Stimulated activated CD8-positive, alpha-beta memory T cell treated with anti-CD3 and anti-CD28 coated beads, Interleukin-7, amount 100 ng/mL, for 1 hour (primary cell): ENCODE measurements around the gene RAB11A.
A peak's percentile ranks its signal among the peaks of the same experiment; 100 is the strongest.

Experiments used
- DNase-seq, 2 donors: peaks; one replicate each; pipeline ENCODE4 v3.0.0-alpha.2; 2020; ENCODE audit warnings: low read depth in 2 of 2

The RAB11A gene

GRCh38 chr15:65869126-65869953 is at the start of gene RAB11A:
TSS of gene RAB11A (plus strand) at chr15:65869491. CDS start at chr15:65869586, 95 bp downstream.
- peak; percentile 86 to 90 for DNase-seq

GRCh38 chr15:65819563-65819960 is 49.7 kb upstream of the RAB11A start:
- no peak for DNase-seq

- no peak for DNase-seq
Observed at GRCh38 chr15:65821070-65821469, 48.2 kb upstream of the RAB11A start.

GRCh38 chr15:65822316-65822715 is 47.0 kb upstream of the RAB11A start:
- no peak for DNase-seq

- no peak for DNase-seq
Observed at GRCh38 chr15:65824031-65824743, 45.1 kb upstream of the RAB11A start.

- DNase-seq: no peak
Observed at GRCh38 chr15:65824941-65825544, 44.2 kb upstream of the RAB11A start.

GRCh38 chr15:65827065-65827464 is 42.2 kb upstream of the RAB11A start:
- no peak for DNase-seq

GRCh38 chr15:65828585-65828984 is 40.7 kb upstream of the RAB11A start:
- DNase-seq: no peak

- DNase-seq: no peak
Observed at GRCh38 chr15:65829130-65829764, 40.0 kb upstream of the RAB11A start.

GRCh38 chr15:65832549-65833364 is 36.5 kb upstream of the RAB11A start:
- peak; percentile 13 to 27 for DNase-seq

GRCh38 chr15:65833501-65834205 is 35.6 kb upstream of the RAB11A start:
- DNase-seq: no peak

- DNase-seq: no peak
Observed at GRCh38 chr15:65834603-65835282, 34.5 kb upstream of the RAB11A start.

- no peak for DNase-seq
Observed at GRCh38 chr15:65835447-65835846, 33.8 kb upstream of the RAB11A start.

GRCh38 chr15:65836665-65837064 is 32.6 kb upstream of the RAB11A start:
- no peak for DNase-seq

GRCh38 chr15:65837301-65838294 is 31.7 kb upstream of the RAB11A start:
- no peak for DNase-seq

GRCh38 chr15:65839354-65839901 is 29.9 kb upstream of the RAB11A start:
- DNase-seq: no peak

GRCh38 chr15:65839985-65840384 is 29.3 kb upstream of the RAB11A start:
- no peak for DNase-seq

GRCh38 chr15:65841121-65841930 is 28.0 kb upstream of the RAB11A start:
- DNase-seq: no peak
